ENCODE measurements around the gene RAX2.

DNA sequence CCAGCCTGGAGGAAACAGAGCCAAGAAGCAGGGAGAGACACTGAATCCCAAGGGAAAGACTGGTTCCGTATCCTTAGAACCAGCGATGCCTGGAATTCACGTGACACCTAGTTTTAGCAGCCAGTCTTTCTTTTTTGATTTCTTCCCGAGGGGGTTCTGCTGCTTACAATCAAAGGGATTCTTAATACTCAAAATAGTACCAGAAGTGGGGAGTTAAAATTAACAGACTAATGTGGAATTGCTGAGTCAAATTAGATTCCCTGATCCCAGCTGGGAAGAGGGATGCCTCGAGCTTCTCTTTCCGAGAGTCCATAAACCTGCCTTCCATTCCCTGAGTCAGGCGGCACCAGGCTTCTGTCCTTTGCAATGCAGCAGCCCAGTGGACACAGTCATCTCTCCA lies 18.9 kb upstream of the RAX2 start:
- TF ChIP-seq, protein P1, sequence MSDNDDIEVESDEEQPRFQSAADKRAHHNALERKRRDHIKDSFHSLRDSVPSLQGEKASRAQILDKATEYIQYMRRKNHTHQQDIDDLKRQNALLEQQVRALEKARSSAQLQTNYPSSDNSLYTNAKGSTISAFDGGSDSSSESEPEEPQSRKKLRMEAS (IDR thresholded peaks at IDR 0.05; ENCODE audit: low read depth, low read length) = no peak
- TF ChIP-seq, protein P2, sequence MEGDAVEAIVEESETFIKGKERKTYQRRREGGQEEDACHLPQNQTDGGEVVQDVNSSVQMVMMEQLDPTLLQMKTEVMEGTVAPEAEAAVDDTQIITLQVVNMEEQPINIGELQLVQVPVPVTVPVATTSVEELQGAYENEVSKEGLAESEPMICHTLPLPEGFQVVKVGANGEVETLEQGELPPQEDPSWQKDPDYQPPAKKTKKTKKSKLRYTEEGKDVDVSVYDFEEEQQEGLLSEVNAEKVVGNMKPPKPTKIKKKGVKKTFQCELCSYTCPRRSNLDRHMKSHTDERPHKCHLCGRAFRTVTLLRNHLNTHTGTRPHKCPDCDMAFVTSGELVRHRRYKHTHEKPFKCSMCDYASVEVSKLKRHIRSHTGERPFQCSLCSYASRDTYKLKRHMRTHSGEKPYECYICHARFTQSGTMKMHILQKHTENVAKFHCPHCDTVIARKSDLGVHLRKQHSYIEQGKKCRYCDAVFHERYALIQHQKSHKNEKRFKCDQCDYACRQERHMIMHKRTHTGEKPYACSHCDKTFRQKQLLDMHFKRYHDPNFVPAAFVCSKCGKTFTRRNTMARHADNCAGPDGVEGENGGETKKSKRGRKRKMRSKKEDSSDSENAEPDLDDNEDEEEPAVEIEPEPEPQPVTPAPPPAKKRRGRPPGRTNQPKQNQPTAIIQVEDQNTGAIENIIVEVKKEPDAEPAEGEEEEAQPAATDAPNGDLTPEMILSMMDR (IDR thresholded peaks at IDR 0.05; ENCODE audit: low read depth, low read length) = no peak

Data from NB4 (cell line).